ENCODE results near the gene KLHDC8A.
A peak's percentile ranks its signal among the peaks of the same experiment; 100 is the strongest.

Gene KLHDC8A

GRCh38 chr1:205294175-205294917, 62.4 kb downstream of the KLHDC8A start:
- DNase-seq, result peak; percentile 84

- no peak for DNase-seq
These were observed 63.2 kb downstream of the KLHDC8A start for GRCh38 chr1:205293350-205294074.

GRCh38 chr1:205291596-205291995, 65.1 kb downstream of the KLHDC8A start:
- no peak for DNase-seq

DNA sequence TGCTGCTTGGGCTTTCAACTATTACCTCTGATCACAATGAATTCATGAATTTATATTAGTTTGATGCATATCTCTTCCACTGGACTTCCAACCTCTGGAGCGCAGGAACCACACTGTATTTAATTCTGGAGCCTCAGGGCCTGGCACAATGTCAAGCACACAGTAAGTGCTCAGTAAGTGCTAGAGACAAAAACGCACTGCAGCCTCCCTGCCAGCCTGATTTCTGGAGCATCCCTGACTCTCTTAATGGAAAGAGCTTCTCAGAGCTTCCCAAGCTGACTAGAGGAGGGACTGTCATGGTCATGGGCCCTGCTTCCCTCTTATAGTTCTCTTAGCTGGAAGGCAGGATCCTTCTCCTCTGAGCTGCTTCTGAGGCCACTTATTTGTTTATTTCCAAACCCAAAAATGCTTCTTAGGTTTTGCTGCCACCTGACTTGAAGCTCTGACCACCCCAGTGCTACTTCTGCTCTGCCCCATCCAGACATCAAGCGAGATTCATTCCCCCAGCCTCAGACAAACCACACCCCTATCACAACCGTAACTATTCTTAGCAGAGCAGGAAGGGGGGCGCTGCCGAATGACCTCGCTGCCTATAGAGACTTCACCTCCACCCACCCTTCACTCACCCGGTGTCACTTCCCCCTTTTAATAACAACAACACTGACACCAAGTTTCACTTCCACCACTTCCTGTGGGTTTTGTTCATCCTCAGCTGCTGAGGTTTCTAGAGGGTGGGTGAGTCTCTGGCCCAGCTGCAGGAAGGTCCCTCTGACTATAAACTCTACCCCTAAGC, 68.8 kb downstream of the KLHDC8A start:
- no peak for DNase-seq

DNA sequence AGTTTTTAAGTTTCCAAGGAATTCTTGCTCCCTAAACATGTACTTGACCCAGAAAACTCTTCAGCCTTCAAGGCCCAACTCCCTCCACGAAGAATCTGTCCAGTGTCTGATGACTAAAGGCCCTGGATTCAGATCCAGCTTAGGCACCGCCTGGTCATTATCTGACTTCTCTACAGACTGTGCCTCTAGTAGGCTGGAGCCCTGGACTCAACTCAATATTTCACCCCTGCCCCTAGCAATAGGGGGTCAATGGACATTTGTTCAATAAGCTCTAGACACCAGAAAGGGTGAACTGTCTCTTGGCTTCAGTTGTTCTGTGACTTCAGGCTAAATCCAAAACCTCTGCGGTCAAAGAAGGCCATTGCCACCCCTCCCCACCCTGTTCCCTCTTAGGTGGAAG, 69.6 kb downstream of the KLHDC8A start:
- no peak for DNase-seq

GRCh38 chr1:205286335-205286950, 70.3 kb downstream of the KLHDC8A start:
- no peak for DNase-seq
